ENCODE data around the gene OBSCN.

DNA sequence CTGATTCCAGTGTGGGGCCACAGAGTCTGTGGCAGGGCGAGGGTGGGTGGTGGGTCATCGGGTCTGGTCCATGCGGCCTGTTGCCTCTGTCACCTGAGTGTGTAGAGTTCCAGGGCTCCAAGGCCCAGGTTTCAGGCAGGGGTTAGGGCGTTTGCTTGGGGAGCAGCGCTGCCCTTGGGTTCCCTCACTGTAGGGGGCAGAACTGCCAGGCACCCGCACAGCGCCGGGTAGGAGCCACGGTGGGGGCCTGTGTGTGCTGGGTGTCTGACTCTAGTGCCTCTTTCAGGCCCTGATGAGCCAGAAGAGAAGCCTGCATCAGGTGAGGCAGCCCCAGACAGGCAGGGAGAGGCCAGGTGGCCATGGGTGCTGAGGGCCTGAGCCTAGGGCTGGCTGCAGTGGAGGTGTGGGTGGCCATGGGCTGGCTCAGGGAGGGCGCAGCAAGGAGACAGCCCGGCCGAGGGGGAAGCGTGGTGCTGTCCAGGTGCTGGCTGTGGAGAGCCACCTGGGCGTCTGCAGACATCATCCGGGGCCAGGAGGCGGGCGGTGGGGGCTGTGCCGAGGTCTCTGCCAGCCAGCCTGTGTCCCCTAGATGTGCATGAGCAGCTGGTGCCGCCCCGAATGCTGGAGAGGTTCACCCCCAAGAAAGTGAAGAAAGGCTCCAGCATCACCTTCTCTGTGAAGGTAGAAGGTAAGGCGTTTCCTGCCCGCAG lies 126.5 kb downstream of the OBSCN start:
- TF ChIP-seq POLR2AphosphoS5 (IDR thresholded peaks at IDR 0.05) (no peak), POLR2A (IDR thresholded peaks at IDR 0.05) (no peak), EP300 (IDR thresholded peaks at IDR 0.05) (no peak)
- TF ChIP-seq, protein P1, sequence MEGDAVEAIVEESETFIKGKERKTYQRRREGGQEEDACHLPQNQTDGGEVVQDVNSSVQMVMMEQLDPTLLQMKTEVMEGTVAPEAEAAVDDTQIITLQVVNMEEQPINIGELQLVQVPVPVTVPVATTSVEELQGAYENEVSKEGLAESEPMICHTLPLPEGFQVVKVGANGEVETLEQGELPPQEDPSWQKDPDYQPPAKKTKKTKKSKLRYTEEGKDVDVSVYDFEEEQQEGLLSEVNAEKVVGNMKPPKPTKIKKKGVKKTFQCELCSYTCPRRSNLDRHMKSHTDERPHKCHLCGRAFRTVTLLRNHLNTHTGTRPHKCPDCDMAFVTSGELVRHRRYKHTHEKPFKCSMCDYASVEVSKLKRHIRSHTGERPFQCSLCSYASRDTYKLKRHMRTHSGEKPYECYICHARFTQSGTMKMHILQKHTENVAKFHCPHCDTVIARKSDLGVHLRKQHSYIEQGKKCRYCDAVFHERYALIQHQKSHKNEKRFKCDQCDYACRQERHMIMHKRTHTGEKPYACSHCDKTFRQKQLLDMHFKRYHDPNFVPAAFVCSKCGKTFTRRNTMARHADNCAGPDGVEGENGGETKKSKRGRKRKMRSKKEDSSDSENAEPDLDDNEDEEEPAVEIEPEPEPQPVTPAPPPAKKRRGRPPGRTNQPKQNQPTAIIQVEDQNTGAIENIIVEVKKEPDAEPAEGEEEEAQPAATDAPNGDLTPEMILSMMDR (IDR thresholded peaks at IDR 0.05), result no peak

All from sigmoid colon (tissue), 4 donors.